NCI-H69 (cell line): ENCODE results near the gene SIPA1L3.
"Not testable (repeated sequence)": the region's sequence is repeated elsewhere in the genome, so short reads cannot be mapped to it uniquely, and the experiment has no call there.

Experiments used
- DNase-seq: peaks from one replicate; lab custom pipeline; 2025; lab: John Stamatoyannopoulos, UW

SIPA1L3 gene

GRCh38 chr19:38211766-38212165 lies 304.8 kb downstream of the SIPA1L3 start:
- no peak for DNase-seq

GRCh38 chr19:38213469-38213868 lies 306.5 kb downstream of the SIPA1L3 start:
- DNase-seq = no peak

GRCh38 chr19:38213911-38214625 lies 307.1 kb downstream of the SIPA1L3 start:
- peak; percentile 20 for DNase-seq

- DNase-seq = no peak
Observed at GRCh38 chr19:38216785-38217641, 310.0 kb downstream of the SIPA1L3 start.

- DNase-seq = no peak
Observed at GRCh38 chr19:38218204-38218603, 311.2 kb downstream of the SIPA1L3 start.

GRCh38 chr19:38219221-38219620 lies 312.2 kb downstream of the SIPA1L3 start:
- DNase-seq = no peak

GRCh38 chr19:38221421-38221820 lies 314.4 kb downstream of the SIPA1L3 start:
- DNase-seq = no peak

- no peak for DNase-seq
Observed at GRCh38 chr19:38221919-38222830, 315.2 kb downstream of the SIPA1L3 start.

- peak; percentile 15 for DNase-seq
Observed at GRCh38 chr19:38223119-38223523, 316.1 kb downstream of the SIPA1L3 start.

- DNase-seq = no peak
Observed at GRCh38 chr19:38223617-38224013, 316.6 kb downstream of the SIPA1L3 start.

GRCh38 chr19:38224014-38224862 lies 317.2 kb downstream of the SIPA1L3 start, which contains the start of gene DPF1:
Gene DPF1, minus strand, starts transcription at chr19:38224222. Its CDS starts 80 bp downstream, at chr19:38224142.
- peak; percentile 97 for DNase-seq

GRCh38 chr19:38224863-38225218 lies 317.8 kb downstream of the SIPA1L3 start:
- DNase-seq = not testable (repeated sequence)

- DNase-seq = no peak
Observed at GRCh38 chr19:38227287-38228004, 320.4 kb downstream of the SIPA1L3 start.

- DNase-seq = peak; percentile 62
Observed at GRCh38 chr19:38228005-38228377, 321.0 kb downstream of the SIPA1L3 start.

GRCh38 chr19:38228491-38229439 lies 321.8 kb downstream of the SIPA1L3 start:
- peak; percentile 73 for DNase-seq

GRCh38 chr19:38229585-38230073 lies 322.6 kb downstream of the SIPA1L3 start:
- peak; percentile 97 for DNase-seq

- not testable (repeated sequence) for DNase-seq
Observed at GRCh38 chr19:38230506-38231133, 323.6 kb downstream of the SIPA1L3 start.

- no peak for DNase-seq
Observed at GRCh38 chr19:38231918-38232317, 324.9 kb downstream of the SIPA1L3 start.
